Activated naive CD4-positive, alpha-beta T cell treated with anti-CD3 and anti-CD28 coated beads, Interleukin-2, amount 10 ng/mL, durations not matched to agents 5 hours and 36 hours (primary cell): Measurements from ENCODE around the gene NF1. TPM values are rescaled to one million over a fixed set of nuclear protein-coding genes. Genes with fewer than 3 reads are reported as not detected.

Experiments
- microRNA-seq: library from miRNA; unstranded; fragments of <30 nt; microRNA quantifications from one replicate; pipeline ENCODE4 v1.2.0, GENCODE V29; 2022; ENCODE audit warnings: borderline microRNAs expressed, borderline replicate concordance
- total RNA-seq, 2 experiments: library from RNA; stranded (reverse); gene quantifications; one replicate each; pipeline ENCODE4 v1.2.3, GENCODE V29; 2021

NF1 gene
- total RNA-seq, result 10 to 100 TPM; 14.1 to 14.3 TPM

GRCh38 chr17:31094600-31095235, at the start of gene NF1:
Gene NF1 (plus strand): TSS chr17:31094977. CDS start chr17:31095310, 333 bp downstream.

GRCh38 chr17:31297090-31297489, 202.3 kb downstream of the NF1 start, which contains the start of gene OMG:
Gene OMG (minus strand): TSS chr17:31297239. CDS start chr17:31296331, 908 bp downstream.

GRCh38 chr17:31313982-31314781, 219.4 kb downstream of the NF1 start, which contains the start of gene EVI2B:
Gene EVI2B (minus strand): TSS chr17:31314054. CDS start chr17:31305609, 8,445 bp downstream.

GRCh38 chr17:31321481-31321880, 226.7 kb downstream of the NF1 start, which contains the start of gene EVI2A:
Gene EVI2A (minus strand): TSS chr17:31321622. CDS start chr17:31319013, 2,609 bp downstream.

GRCh38 chr17:31391496-31391949, 296.7 kb downstream of the NF1 start, which contains the start of gene RAB11FIP4:
Gene RAB11FIP4 (plus strand): TSS chr17:31391675. CDS start chr17:31391853, 178 bp downstream.

Small RNA genes within 50 kb of the gene (microRNA-seq; reads per million reads assigned to microRNA genes)
- gene MIR4733, result not detected

Other genes starting within 250 kb of the NF1 start
- 10 to 100 TPM; 12.9 to 15.2 TPM for gene TEFM, start 188.7 kb upstream of the NF1 start, total RNA-seq
- gene ADAP2, start 173.0 kb upstream of the NF1 start, total RNA-seq, result under 1 TPM in 1 of 2 experiments, not detected in 1; 0.91 TPM
- 1 to 10 TPM; 6.9 TPM for gene RNF135, start 123.9 kb upstream of the NF1 start, total RNA-seq
- gene OMG, start 202.3 kb downstream of the NF1 start, total RNA-seq, result under 1 TPM; 0.20 to 0.31 TPM
- 100 to 1,000 TPM in 1 of 2 experiments, 10 to 100 TPM in 1; 97.7 to 102 TPM for gene EVI2B, start 219.1 kb downstream of the NF1 start, total RNA-seq
- 100 to 1,000 TPM in 1 of 2 experiments, 10 to 100 TPM in 1; 99.5 to 103 TPM for gene EVI2A, start 226.6 kb downstream of the NF1 start, total RNA-seq